Measurements from ENCODE around the gene SLC13A5.
"Not testable (repeated sequence)": the region's sequence is repeated elsewhere in the genome, so short reads cannot be mapped to it uniquely, and the experiment has no call there.

The SLC13A5 gene

GRCh38 chr17:6713130-6713917, at the start of gene SLC13A5:
Gene SLC13A5 (minus strand): TSS chr17:6713369. CDS start chr17:6713333, 36 bp downstream.
- DNase-seq (ENCODE audit: low read depth): no peak

DNA sequence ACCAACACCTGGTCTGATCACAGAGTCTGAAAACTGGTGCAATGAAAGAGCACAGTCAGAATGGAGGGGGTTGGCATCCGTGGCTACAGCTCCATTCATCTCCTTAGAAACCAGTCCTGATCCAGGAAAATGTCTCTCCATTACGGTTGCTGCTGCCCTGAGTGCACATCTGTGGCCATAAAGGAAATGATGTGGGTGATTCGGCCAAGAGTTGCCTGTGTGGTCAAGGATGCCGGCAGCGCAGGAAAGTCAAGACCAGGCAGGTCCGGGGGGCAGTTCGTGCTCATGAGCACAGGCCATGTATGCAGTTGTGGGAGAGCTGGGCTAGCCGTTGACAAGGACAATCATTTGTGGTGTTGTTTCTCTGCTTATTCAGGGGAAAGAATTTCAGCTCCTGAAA, 48.6 kb upstream of the SLC13A5 start:
- no peak for DNase-seq (ENCODE audit: low read depth)

DNA sequence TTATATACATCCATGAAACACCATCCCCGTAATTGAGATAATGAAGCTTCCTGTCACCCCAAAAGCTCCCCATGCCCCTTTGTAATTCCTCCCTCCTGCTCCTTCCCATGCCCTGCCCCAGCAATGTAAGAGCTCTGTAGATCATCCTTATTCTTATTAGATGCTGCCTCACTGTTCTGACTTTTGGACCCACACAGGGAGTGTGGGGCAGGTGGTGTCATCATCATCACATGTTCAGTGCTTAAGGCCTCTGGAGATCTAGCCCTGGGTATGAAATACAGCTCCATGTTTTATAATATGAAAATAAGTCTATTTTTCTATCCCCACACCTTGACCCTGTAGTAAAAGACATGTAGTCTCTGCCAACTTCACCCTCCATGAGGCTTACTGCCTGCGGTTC, 44.6 kb upstream of the SLC13A5 start:
- no peak for DNase-seq (ENCODE audit: low read depth)

DNA sequence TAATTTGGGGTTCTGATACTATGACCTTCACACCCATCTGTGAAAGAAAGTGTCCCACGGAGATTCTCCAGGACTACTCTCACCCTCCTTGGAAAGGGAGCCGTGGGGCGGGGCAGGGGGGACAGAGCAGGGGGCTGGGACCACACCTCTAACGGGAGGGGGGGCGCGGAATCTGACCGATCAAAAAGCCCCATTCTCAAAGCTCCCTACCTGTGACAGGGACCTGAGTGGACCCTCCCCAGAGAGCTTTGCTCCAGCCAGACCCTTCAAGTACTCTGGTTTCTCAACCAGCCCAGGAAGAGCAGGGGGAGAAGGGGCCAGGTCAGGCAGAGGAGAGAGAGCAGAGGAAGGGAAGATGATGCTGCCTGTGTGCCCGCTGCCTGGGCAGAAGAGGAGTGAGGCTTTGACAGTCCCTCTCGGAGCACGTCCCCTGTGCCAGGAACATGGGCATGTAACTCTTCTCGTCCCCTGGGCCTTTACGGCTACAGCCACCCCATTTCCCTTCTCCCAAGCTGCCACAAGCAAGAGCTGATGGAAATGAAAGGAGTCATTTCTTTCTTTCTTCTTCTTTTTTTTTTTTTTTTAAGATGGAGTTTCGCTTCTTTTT, 43.4 kb upstream of the SLC13A5 start:
- DNase-seq (ENCODE audit: low read depth): no peak

DNA sequence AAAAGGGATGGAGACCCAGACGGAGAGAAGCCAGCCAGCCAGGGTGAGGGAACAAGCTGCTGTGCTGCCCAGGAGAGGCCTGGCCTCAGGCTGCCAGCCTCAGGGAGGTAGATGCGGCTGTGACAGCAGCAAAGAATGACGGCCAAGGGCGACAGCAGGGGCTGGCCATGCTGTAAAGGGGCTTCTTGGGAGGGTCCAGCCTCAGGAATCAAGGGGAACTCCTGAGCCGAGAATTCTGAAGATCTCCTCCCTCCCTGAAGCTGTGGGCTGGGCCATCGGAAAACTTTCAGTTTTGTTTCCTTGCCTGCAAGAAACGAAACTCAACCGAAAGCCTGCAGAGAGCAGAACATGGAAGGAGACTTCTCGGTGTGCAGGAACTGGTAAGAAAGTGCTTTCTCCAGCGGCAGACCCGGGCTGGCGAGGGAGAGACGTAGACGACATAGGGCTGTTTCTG, 42.6 kb upstream of the SLC13A5 start, which contains the start of gene XAF1:
XAF1 (plus strand) TSS at position 316 of the 454 bp plus-strand sequence; CDS start at position 349, 33 bp downstream.
- peak; percentile 53 for DNase-seq (ENCODE audit: low read depth)

DNA sequence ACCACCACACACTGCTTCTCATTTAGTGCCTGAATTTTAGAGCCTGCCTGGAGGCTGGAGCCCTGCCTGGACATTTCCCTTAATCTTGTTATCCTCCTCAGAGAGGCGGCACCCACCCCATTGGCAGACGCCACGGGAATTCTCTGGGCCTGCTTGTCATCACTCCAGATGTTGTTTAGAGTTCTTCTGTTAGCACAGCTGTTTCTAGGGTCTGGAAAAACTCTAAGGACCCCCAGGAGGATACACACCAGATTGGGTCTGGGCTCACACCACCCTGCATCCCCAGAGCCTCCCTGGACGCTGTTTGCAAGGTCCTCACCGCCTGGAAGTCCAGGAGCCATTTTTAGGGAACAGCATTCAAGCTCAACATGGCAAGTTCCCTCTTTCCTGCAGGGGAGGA, 42.1 kb upstream of the SLC13A5 start:
- DNase-seq (ENCODE audit: low read depth): peak; percentile 63

GRCh38 chr17:6753546-6753945, 40.4 kb upstream of the SLC13A5 start:
- DNase-seq (ENCODE audit: low read depth): no peak

GRCh38 chr17:6753006-6753445, 39.9 kb upstream of the SLC13A5 start:
- DNase-seq (ENCODE audit: low read depth): peak; percentile 76

- DNase-seq (ENCODE audit: low read depth): peak; percentile 99
These were observed 39.1 kb upstream of the SLC13A5 start for GRCh38 chr17:6752068-6752909.

- DNase-seq (ENCODE audit: low read depth): no peak
These were observed 36.4 kb upstream of the SLC13A5 start for GRCh38 chr17:6749519-6749918.

GRCh38 chr17:6748617-6749016, 35.4 kb upstream of the SLC13A5 start:
- DNase-seq (ENCODE audit: low read depth): no peak

DNA sequence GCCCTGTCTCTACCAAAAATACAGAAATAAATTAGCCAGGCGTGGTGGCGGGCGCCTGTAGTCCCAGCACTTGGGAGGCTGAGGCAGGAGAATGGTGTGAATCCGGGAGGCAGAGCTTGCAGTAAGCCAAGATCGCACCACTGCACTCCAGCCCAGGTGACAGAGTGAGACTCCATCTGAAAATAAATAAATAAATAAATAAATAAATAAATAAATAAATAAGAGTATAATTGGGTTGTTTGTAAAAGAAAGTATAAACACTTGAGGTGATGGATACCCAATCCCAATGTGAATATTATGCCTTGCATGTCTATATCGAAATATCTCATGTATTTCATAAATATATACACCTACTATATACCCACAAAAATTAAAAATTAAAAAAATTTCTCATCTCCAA, 33.5 kb upstream of the SLC13A5 start:
- DNase-seq (ENCODE audit: low read depth): not testable (repeated sequence)

DNA sequence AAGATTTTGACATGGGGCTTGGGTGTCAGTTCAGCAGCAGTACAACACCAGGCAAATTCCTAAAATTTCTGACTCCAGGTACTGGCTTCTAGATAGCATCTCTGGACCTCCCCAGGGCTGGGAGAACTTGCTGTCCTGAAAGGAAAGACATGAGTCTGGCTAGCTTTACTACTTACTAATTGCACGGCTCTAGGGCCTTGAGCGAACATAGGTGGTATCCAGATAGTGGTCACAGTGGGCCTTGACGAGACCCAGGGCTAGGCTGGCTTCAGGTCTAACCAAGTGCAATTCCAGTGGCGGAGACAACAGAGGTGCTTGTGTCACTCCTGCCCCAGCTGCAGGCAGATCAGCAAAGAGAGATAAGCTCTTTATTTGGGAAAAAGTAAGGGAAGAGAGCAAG, 16.4 kb upstream of the SLC13A5 start:
- DNase-seq (ENCODE audit: low read depth): no peak

- no peak for DNase-seq (ENCODE audit: low read depth)
These were observed 10.8 kb upstream of the SLC13A5 start for GRCh38 chr17:6724009-6724408.

GRCh38 chr17:6721744-6722143, 8.6 kb upstream of the SLC13A5 start:
- no peak for DNase-seq (ENCODE audit: low read depth)

GRCh38 chr17:6716736-6717135, 3.6 kb upstream of the SLC13A5 start:
- DNase-seq (ENCODE audit: low read depth): no peak

DNA sequence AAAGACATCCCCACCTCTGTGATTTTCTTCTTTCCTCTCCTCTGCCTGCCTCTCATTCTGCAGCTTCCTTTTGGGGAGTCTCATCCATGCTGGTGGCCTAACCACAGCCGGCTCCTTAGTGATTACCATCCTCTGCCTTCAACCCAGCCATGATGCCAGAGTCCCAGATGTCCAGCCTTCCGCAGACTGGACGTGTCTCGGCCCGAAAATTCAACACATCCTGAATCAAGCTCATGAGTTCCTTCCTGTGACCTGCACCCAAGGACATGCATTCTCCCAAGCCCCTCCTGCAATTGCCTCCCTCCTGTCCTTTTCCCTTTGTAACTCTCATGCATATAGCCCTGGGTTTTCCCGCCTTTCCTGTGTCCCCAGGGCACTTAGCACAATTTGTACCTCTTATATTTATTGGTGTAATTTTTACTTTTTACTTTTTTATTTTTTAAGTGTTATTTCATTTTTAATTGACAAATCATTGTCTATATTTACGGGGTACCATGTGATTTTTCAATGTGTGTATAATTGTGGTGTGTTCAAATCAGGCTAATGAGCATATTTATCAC, 1.2 kb upstream of the SLC13A5 start:
- DNase-seq (ENCODE audit: low read depth): no peak

DNA sequence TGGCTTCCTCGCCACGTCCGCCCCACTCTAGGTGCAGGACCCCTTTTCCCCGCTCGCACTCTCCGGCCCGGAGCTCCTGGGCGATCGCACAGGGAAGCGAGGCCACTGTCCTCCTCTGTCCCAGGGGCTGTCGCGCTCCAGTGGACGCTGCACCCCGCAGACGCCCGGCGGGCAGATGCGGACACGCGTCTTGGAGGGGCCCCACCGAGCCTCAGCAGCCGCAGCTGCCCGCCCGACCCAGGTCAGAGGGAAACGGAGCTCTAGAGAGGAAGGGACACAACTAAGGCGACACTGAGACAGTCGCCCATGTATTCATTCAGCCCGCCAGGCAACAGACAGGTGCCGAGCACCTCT, 726 bp upstream of the SLC13A5 start:
- no peak for DNase-seq (ENCODE audit: low read depth)

DNA sequence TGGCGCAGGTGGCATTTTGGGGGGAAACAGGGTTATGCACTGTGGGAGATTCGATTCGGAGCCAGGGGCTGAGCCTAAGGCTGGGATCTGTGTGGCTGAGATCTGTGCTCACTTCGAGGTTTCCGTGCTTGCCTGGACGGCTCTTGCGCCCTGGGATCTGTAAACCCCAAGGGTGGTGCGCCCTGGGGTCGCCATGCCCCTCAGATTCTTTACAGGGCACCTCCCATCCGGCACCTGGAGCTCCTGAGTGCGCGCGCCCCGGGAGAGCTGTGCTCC, 377 bp downstream of the SLC13A5 start:
- DNase-seq (ENCODE audit: low read depth): no peak

DNA sequence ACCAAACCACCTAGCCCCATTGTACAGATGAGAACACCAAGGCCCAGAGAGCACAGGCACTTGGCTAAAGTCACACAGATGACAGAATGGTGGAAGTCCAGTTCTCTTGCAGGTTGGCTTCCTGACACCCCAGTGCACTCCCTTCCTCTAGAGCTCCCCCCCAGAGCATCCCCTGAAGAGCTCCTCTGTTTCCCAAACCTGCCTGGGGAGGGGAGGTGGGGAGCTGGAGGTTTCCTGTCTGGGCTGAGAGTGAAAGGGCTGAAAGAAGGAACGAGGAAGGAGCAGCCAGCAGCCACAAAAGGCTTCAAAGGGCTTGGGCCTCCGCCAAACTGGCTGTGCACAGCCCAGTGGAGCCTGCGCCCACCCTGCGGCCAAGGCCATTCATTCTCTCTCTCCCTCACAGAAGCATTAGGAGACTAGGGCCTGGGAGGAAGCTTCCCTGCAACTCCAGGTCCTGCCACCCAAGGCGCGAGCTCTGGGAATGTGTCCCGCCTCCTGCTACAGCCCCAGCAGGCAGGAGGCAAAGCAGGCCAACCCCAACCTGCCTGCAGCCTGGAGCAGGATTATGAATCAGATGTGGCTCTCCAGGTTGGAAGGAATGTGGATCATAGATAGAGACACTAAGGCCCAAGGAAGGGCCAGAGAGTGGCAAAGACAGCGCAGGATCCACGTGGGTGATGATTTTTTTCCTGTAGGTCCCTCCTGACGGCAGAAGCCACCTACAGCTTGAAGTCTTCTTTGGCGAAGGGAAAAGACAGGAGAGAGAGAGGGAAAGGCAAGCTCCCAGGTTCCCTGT, 913 bp downstream of the SLC13A5 start:
- DNase-seq (ENCODE audit: low read depth): no peak

DNA sequence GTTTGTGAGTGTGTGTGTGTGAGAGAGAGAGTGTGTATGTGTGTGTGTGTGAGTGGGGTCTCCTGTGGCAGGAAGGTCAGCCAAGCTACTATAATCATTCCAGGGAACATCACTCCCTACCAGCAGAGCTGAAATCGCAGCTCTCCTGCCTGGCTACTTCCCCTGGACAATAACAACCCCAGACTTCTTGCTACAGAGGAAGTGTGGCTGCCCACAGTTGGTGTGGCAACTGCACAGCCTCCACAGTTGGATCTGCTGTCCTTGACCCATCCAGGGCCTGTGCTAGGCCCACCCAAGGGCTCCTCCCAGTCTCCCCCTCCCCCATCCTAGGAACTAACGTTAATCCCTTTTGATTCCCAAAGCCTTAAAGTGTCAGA, 1.5 kb downstream of the SLC13A5 start:
- no peak for DNase-seq (ENCODE audit: low read depth)
